Mammary epithelial cell (primary cell): ENCODE measurements around the gene DYNC2H1.

ENCODE experiments used
- EZH2 ChIP-seq: IDR thresholded peaks from 2 replicates; pipeline ENCODE4 v1.6.1; 2012; ENCODE audit warnings: low read length, inconsistent platforms, borderline replicate concordance
- TF ChIP-seq, protein P1 (sequence below), 2 donors: IDR thresholded peaks in 1 of 2; conservative IDR thresholded peaks in 1 of 2; 2 replicates each; pipeline ENCODE4 v1.5.1; 2011 to 2012; ENCODE audit warnings: inconsistent platforms in 2 of 2, low read length in 2 of 2, mild to moderate bottlenecking in 2 of 2, control low read depth in 1 of 2, low read depth in 1 of 2; ENCODE audit not compliant: insufficient read depth in 1 of 2; ENCODE audit errors: extremely low read depth in 1 of 2

DNA sequence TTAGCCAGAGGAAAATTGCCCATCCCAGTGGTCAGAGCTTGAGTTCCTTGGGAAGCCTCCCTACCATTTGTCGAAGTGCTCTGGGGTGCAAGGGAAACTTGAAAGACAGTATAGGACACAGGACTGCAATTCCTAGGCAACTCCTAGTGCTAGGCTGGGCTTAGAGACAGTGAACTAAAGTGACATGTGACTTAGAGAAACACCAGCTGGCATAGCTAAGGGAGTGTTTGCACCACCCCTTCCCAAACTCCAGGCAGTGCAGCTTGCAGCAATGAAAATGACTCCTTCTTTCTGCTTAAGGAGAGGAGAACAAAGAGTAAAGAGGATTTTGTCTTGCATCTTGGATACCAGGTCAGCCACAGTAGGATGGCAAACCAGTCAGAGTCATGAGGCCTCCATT, 388.0 kb downstream of the DYNC2H1 start:
- TF ChIP-seq, protein P1, sequence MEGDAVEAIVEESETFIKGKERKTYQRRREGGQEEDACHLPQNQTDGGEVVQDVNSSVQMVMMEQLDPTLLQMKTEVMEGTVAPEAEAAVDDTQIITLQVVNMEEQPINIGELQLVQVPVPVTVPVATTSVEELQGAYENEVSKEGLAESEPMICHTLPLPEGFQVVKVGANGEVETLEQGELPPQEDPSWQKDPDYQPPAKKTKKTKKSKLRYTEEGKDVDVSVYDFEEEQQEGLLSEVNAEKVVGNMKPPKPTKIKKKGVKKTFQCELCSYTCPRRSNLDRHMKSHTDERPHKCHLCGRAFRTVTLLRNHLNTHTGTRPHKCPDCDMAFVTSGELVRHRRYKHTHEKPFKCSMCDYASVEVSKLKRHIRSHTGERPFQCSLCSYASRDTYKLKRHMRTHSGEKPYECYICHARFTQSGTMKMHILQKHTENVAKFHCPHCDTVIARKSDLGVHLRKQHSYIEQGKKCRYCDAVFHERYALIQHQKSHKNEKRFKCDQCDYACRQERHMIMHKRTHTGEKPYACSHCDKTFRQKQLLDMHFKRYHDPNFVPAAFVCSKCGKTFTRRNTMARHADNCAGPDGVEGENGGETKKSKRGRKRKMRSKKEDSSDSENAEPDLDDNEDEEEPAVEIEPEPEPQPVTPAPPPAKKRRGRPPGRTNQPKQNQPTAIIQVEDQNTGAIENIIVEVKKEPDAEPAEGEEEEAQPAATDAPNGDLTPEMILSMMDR (conservative IDR thresholded peaks at IDR 0.05 in 1 of 2, IDR thresholded peaks at IDR 0.05 in 1 of 2; ENCODE audit: extremely low read depth in 1 of 2, insufficient read depth in 1 of 2, low read depth in 1 of 2, low read length in 2 of 2) = no peak
- no peak for TF ChIP-seq EZH2
